ENCODE data around the gene NDFIP2. TPM values are rescaled to one million over a fixed set of nuclear protein-coding genes. Genes with fewer than 3 reads are reported as not detected.

The NDFIP2 gene
- total and polyA plus RNA-seq, 2 experiments from 2014 or later: 28.3 to 28.7 TPM

DNA sequence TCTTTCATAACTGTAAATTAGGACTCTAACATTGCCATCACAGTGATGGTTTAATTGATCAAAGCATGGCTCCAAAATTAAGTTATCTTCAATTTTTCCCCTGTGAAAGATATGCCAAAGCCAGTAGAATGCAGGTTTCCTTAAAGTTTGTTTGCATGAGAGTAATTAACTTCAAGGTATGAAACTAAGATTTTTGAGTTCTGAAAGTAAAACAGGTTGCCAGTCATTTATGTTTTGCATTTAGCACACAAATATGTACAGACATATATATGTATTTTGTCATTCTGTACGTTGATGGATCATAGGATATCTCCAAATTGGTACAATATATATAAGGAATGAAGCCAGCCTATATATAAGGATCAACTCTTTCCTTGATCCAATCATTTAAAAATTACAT lies 23.6 kb upstream of the NDFIP2 start:
- TF ChIP-seq CREB1 (CRISPR knock-in tag; IDR thresholded peaks at IDR 0.05; ENCODE audit: low read depth): no peak
- no peak for TF ChIP-seq ZNF331 (CRISPR knock-in tag; IDR thresholded peaks at IDR 0.05; ENCODE audit: low read depth)
- no peak for TF ChIP-seq EZH2phosphoT487 (IDR thresholded peaks at IDR 0.05; ENCODE audit: unreplicated experiment)
- TF ChIP-seq, protein P1, sequence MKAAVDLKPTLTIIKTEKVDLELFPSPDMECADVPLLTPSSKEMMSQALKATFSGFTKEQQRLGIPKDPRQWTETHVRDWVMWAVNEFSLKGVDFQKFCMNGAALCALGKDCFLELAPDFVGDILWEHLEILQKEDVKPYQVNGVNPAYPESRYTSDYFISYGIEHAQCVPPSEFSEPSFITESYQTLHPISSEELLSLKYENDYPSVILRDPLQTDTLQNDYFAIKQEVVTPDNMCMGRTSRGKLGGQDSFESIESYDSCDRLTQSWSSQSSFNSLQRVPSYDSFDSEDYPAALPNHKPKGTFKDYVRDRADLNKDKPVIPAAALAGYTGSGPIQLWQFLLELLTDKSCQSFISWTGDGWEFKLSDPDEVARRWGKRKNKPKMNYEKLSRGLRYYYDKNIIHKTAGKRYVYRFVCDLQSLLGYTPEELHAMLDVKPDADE (IDR thresholded peaks at IDR 0.05): no peak
- TF ChIP-seq POLR2AphosphoS5 (IDR thresholded peaks at IDR 0.05; ENCODE audit: low read depth): no peak
- Histone ChIP-seq H3K4me1 (ENCODE audit: insufficient read depth) (peaks cover 5% of the 10 kb centered on the region; the same call in 1 of the 2 replicates), H3K36me3 (ENCODE audit: insufficient read depth) (no peaks in the 10 kb centered on the region), H3K27me3 (ENCODE audit: insufficient read depth) (no peaks in the 10 kb centered on the region), H3K79me2 (replicated peaks; ENCODE audit: insufficient read depth) (no peaks in the 10 kb centered on the region), H3K27ac (ENCODE audit: low read depth) (no peak overlapping the region), H3K9me2 (ENCODE audit: insufficient read depth) (no peaks in the 10 kb centered on the region; the same call in 1 of the 2 replicates), H4K20me1 (replicated peaks; ENCODE audit: insufficient read depth) (no peaks in the 10 kb centered on the region), H3F3A (replicated peaks; ENCODE audit: low read depth) (no peaks in the 10 kb centered on the region), H3K4me3 (no peak overlapping the region), H3K4me2 (no peak overlapping the region), H2AFZ (no peak overlapping the region)
- no peak overlapping the region for H3K4me3 Mint-ChIP-seq
- no peaks in the 10 kb centered on the region for H3K9me3 Mint-ChIP-seq
- ATAC-seq (no peak), DNase-seq (ENCODE audit: low spot score) (no peak)
- no peaks in the 10 kb centered on the region for H3K36me3 Mint-ChIP-seq (ENCODE audit: low read depth)
- H3K27me3 Mint-ChIP-seq (ENCODE audit: insufficient read depth, low read depth, poor library complexity): no peaks in the 10 kb centered on the region
- H3K27ac Mint-ChIP-seq: no peak overlapping the region
- H3K4me1 Mint-ChIP-seq: peaks cover 4% of the 10 kb centered on the region

- ATAC-seq (no peak), DNase-seq (ENCODE audit: low spot score) (no peak)
- Histone ChIP-seq H3F3A (replicated peaks; ENCODE audit: low read depth) (no peaks in the 10 kb centered on the region), H4K20me1 (replicated peaks; ENCODE audit: insufficient read depth) (no peaks in the 10 kb centered on the region), H3K9me2 (ENCODE audit: insufficient read depth) (no peaks in the 10 kb centered on the region; the same call in 1 of the 2 replicates), H3K36me3 (ENCODE audit: insufficient read depth) (no peaks in the 10 kb centered on the region), H3K4me2 (no peak overlapping the region), H3K27ac (ENCODE audit: low read depth) (no peak overlapping the region), H3K79me2 (replicated peaks; ENCODE audit: insufficient read depth) (no peaks in the 10 kb centered on the region), H3K4me3 (no peak overlapping the region), H2AFZ (no peak overlapping the region), H3K4me1 (ENCODE audit: insufficient read depth) (no peaks in the 10 kb centered on the region), H3K27me3 (ENCODE audit: insufficient read depth) (no peaks in the 10 kb centered on the region)
- Mint-ChIP-seq H3K27ac (no peak overlapping the region), H3K27me3 (ENCODE audit: insufficient read depth, low read depth, poor library complexity) (no peaks in the 10 kb centered on the region), H3K4me1 (no peaks in the 10 kb centered on the region; the same call in 2 of the 3 replicates), H3K4me3 (no peak overlapping the region), H3K36me3 (ENCODE audit: low read depth) (no peaks in the 10 kb centered on the region), H3K9me3 (no peaks in the 10 kb centered on the region)
- TF ChIP-seq EZH2 (IDR thresholded peaks at IDR 0.05; ENCODE audit: low read depth, unreplicated experiment): no peak
- TF ChIP-seq, protein P2, sequence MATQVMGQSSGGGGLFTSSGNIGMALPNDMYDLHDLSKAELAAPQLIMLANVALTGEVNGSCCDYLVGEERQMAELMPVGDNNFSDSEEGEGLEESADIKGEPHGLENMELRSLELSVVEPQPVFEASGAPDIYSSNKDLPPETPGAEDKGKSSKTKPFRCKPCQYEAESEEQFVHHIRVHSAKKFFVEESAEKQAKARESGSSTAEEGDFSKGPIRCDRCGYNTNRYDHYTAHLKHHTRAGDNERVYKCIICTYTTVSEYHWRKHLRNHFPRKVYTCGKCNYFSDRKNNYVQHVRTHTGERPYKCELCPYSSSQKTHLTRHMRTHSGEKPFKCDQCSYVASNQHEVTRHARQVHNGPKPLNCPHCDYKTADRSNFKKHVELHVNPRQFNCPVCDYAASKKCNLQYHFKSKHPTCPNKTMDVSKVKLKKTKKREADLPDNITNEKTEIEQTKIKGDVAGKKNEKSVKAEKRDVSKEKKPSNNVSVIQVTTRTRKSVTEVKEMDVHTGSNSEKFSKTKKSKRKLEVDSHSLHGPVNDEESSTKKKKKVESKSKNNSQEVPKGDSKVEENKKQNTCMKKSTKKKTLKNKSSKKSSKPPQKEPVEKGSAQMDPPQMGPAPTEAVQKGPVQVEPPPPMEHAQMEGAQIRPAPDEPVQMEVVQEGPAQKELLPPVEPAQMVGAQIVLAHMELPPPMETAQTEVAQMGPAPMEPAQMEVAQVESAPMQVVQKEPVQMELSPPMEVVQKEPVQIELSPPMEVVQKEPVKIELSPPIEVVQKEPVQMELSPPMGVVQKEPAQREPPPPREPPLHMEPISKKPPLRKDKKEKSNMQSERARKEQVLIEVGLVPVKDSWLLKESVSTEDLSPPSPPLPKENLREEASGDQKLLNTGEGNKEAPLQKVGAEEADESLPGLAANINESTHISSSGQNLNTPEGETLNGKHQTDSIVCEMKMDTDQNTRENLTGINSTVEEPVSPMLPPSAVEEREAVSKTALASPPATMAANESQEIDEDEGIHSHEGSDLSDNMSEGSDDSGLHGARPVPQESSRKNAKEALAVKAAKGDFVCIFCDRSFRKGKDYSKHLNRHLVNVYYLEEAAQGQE (IDR thresholded peaks at IDR 0.05; ENCODE audit: unreplicated experiment): no peak
- TF ChIP-seq, protein P1 (IDR thresholded peaks at IDR 0.05): no peak
- TF ChIP-seq STAT1 (IDR thresholded peaks at IDR 0.05; ENCODE audit: unreplicated experiment): no peak
- TF ChIP-seq JUNB (IDR thresholded peaks at IDR 0.05; ENCODE audit: unreplicated experiment): no peak
- no peak for TF ChIP-seq POLR2AphosphoS5 (IDR thresholded peaks at IDR 0.05; ENCODE audit: low read depth)
Measured at GRCh38 chr13:79457948-79458347, 23.0 kb upstream of the NDFIP2 start.

Data from GM23338 (cell line).